HPDE6-E6E7 (cell line): Measurements from ENCODE around the gene NT5DC4.
A peak's percentile ranks its signal among the peaks of the same experiment; 100 is the strongest.

ENCODE experiments used
- DNase-seq: peaks from one replicate; pipeline ENCODE4 v3.0.0; 2011; ENCODE audit warnings: missing footprints; ENCODE audit errors: extremely low spot score

NT5DC4 gene

GRCh38 chr2:112754564-112754963, 33.7 kb downstream of the NT5DC4 start:
- no peak for DNase-seq

- no peak for DNase-seq
Observed at GRCh38 chr2:112755444-112755843, 34.6 kb downstream of the NT5DC4 start.

GRCh38 chr2:112756207-112756606, 35.4 kb downstream of the NT5DC4 start:
- DNase-seq: no peak

GRCh38 chr2:112757265-112757664, 36.4 kb downstream of the NT5DC4 start:
- DNase-seq: no peak

GRCh38 chr2:112758711-112759110, 37.9 kb downstream of the NT5DC4 start:
- no peak for DNase-seq

GRCh38 chr2:112760149-112760548, 39.3 kb downstream of the NT5DC4 start:
- no peak for DNase-seq

GRCh38 chr2:112762276-112762675, 41.5 kb downstream of the NT5DC4 start:
- DNase-seq: no peak

- DNase-seq: peak; percentile 96
Observed at GRCh38 chr2:112764071-112765044, 43.5 kb downstream of the NT5DC4 start, which contains the start of gene CKAP2L. Gene CKAP2L, minus strand, starts transcription at chr2:112764609. Its CDS starts 11 bp downstream, at chr2:112764598.

- DNase-seq: no peak
Observed at GRCh38 chr2:112765251-112765650, 44.4 kb downstream of the NT5DC4 start.

- DNase-seq: no peak
Observed at GRCh38 chr2:112767693-112768330, 47.0 kb downstream of the NT5DC4 start.

- no peak for DNase-seq
Observed at GRCh38 chr2:112768432-112768831, 47.6 kb downstream of the NT5DC4 start.

GRCh38 chr2:112772322-112772721, 51.5 kb downstream of the NT5DC4 start:
- no peak for DNase-seq

GRCh38 chr2:112772911-112773475, 52.2 kb downstream of the NT5DC4 start:
- no peak for DNase-seq

- no peak for DNase-seq
Observed at GRCh38 chr2:112773556-112773955, 52.7 kb downstream of the NT5DC4 start.

GRCh38 chr2:112774536-112775285, 53.9 kb downstream of the NT5DC4 start:
- no peak for DNase-seq

GRCh38 chr2:112776113-112776512, 55.3 kb downstream of the NT5DC4 start:
- no peak for DNase-seq

- DNase-seq: no peak
Observed at GRCh38 chr2:112777036-112777435, 56.2 kb downstream of the NT5DC4 start.

- DNase-seq: no peak
Observed at GRCh38 chr2:112779598-112779997, 58.8 kb downstream of the NT5DC4 start.

- DNase-seq: no peak
Observed at GRCh38 chr2:112782234-112782799, 61.5 kb downstream of the NT5DC4 start.

- no peak for DNase-seq
Observed at GRCh38 chr2:112783187-112783714, 62.4 kb downstream of the NT5DC4 start.
